ENCODE results near the gene HAUS1.

GRCh38 chr18:46096651-46097300, 7.4 kb upstream of the HAUS1 start:
- TF ChIP-seq, protein P1, sequence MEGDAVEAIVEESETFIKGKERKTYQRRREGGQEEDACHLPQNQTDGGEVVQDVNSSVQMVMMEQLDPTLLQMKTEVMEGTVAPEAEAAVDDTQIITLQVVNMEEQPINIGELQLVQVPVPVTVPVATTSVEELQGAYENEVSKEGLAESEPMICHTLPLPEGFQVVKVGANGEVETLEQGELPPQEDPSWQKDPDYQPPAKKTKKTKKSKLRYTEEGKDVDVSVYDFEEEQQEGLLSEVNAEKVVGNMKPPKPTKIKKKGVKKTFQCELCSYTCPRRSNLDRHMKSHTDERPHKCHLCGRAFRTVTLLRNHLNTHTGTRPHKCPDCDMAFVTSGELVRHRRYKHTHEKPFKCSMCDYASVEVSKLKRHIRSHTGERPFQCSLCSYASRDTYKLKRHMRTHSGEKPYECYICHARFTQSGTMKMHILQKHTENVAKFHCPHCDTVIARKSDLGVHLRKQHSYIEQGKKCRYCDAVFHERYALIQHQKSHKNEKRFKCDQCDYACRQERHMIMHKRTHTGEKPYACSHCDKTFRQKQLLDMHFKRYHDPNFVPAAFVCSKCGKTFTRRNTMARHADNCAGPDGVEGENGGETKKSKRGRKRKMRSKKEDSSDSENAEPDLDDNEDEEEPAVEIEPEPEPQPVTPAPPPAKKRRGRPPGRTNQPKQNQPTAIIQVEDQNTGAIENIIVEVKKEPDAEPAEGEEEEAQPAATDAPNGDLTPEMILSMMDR (IDR thresholded peaks at IDR 0.05; ENCODE audit: low read depth, low read length, poor library complexity, severe bottlenecking) = no peak
- TF ChIP-seq EZH2phosphoT487 (IDR thresholded peaks at IDR 0.05; ENCODE audit: borderline replicate concordance, low read length) = no peak

Data from DOHH2 (cell line).